DND-41 (cell line): ENCODE data around the gene SRGAP3.

Source experiments
- ATAC-seq: fragments of 200-7000 bp; cut with Tn5 transposase; 3 replicates; pipeline ENCODE4 v1.9.1; 2021; ENCODE audit warnings: low read depth; ENCODE audit not compliant: insufficient read depth
- DNase-seq: peaks from one replicate; pipeline ENCODE4 v3.0.0-alpha.2; 2020
- H2AFZ ChIP-seq: 2 replicates; pipeline ENCODE4 v1.6.0; 2012; ENCODE audit warnings: low read depth, low read length
- H3K27ac ChIP-seq: 2 replicates; pipeline ENCODE4 v1.5.1; 2012; ENCODE audit warnings: low read length, inconsistent platforms
- H3K27me3 ChIP-seq: fragments of 200-600 bp; sonication (generic); 2 replicates; pipeline ENCODE4 v1.6.0; 2012; ENCODE audit warnings: low read length, mild to moderate bottlenecking, inconsistent platforms; ENCODE audit not compliant: insufficient read depth, poor library complexity
- H3K36me3 ChIP-seq: 2 replicates; pipeline ENCODE4 v1.5.1; 2012; ENCODE audit warnings: low read length, inconsistent platforms; ENCODE audit not compliant: insufficient read depth
- H3K4me1 ChIP-seq: 2 replicates; pipeline ENCODE4 v1.5.1; 2012; ENCODE audit warnings: mild to moderate bottlenecking, low read length; ENCODE audit not compliant: insufficient read depth
- H3K4me2 ChIP-seq: 2 replicates; pipeline ENCODE4 v1.6.0; 2012; ENCODE audit warnings: mild to moderate bottlenecking, moderate library complexity, low read length, inconsistent platforms; ENCODE audit not compliant: insufficient read depth
- H3K4me3 ChIP-seq, 2 experiments: fragments of 200-600 bp in 1 of 2; shearing (Covaris generic) in 1 of 2; 2 replicates each; pipeline ENCODE4 v1.5.1; 2012 to 2016; ENCODE audit warnings: inconsistent platforms in 2 of 2, low read length in 2 of 2, mild to moderate bottlenecking in 2 of 2, low read depth in 1 of 2, moderate library complexity in 1 of 2
- H3K79me2 ChIP-seq: 2 replicates; pipeline ENCODE4 v1.6.0; 2012; ENCODE audit warnings: low read length, inconsistent platforms; ENCODE audit not compliant: insufficient read depth
- H3K9ac ChIP-seq: 2 replicates; pipeline ENCODE4 v1.6.0; 2012; ENCODE audit warnings: low read depth, mild to moderate bottlenecking, inconsistent platforms, low read length, moderate library complexity
- H3K9me3 ChIP-seq: 2 replicates; pipeline ENCODE4 v1.5.1; 2012; ENCODE audit warnings: low read length, moderate library complexity, mild to moderate bottlenecking, inconsistent platforms; ENCODE audit not compliant: insufficient read depth, severe bottlenecking
- H4K20me1 ChIP-seq: 2 replicates; pipeline ENCODE4 v1.6.0; 2012; ENCODE audit warnings: low read length; ENCODE audit not compliant: insufficient read depth
- CTCF ChIP-seq: IDR thresholded peaks from 2 replicates; pipeline ENCODE4 v1.5.1; 2012; ENCODE audit warnings: borderline replicate concordance, low read length, moderate library complexity, mild to moderate bottlenecking; ENCODE audit not compliant: poor library complexity, severe bottlenecking; ENCODE audit errors: extremely low read depth
- EZH2 ChIP-seq: IDR thresholded peaks from 3 replicates; pipeline ENCODE4 v1.6.1; 2012; ENCODE audit warnings: borderline replicate concordance, low read depth, mild to moderate bottlenecking, moderate library complexity, low read length, inconsistent platforms; ENCODE audit not compliant: severe bottlenecking

Gene SRGAP3

DNA sequence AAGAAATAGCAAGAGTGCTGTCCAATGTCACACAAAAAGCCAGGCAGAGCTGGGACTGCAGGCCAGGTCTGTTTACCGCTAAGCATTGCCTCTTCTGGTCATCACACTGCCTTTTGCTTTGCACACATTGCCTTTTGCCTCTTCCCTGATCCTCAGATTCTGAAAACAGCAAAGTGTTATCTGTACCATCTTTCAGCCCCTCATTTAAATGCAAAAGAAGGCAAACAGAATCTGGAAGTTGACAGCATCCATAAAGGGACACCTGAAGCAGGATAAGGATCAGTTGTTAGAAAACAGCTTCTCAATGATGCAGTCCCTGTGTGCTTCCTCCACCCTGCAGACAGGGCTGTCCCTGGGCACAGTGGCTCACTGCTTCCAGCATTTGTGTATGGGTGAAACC lies 179.5 kb downstream of the SRGAP3 start:
- no peak overlapping the region for H3K27ac ChIP-seq
- DNase-seq: no peak
- no peaks in the 10 kb centered on the region for H3K36me3 ChIP-seq
- no peaks in the 10 kb centered on the region for H4K20me1 ChIP-seq
- no peak overlapping the region for H3K4me3 ChIP-seq
- H3K79me2 ChIP-seq: no peaks in the 10 kb centered on the region
- TF ChIP-seq CTCF: no peak
- H3K9ac ChIP-seq: no peak overlapping the region
- no peak overlapping the region for H3K4me2 ChIP-seq
- H3K9me3 ChIP-seq: no peaks in the 10 kb centered on the region
- H3K27me3 ChIP-seq: no peaks in the 10 kb centered on the region
- H3K4me1 ChIP-seq: no peaks in the 10 kb centered on the region
- no peak for ATAC-seq
- no peak overlapping the region for H2AFZ ChIP-seq

- Histone ChIP-seq H3K79me2 (no peaks in the 10 kb centered on the region), H3K4me3 (no peak overlapping the region), H3K27me3 (no peaks in the 10 kb centered on the region), H3K36me3 (no peaks in the 10 kb centered on the region), H4K20me1 (no peaks in the 10 kb centered on the region), H2AFZ (no peak overlapping the region), H3K9me3 (no peaks in the 10 kb centered on the region), H3K27ac (no peak overlapping the region), H3K4me2 (no peak overlapping the region), H3K4me1 (no peaks in the 10 kb centered on the region), H3K9ac (no peak overlapping the region)
- ATAC-seq: no peak
- no peak for DNase-seq
- no peak for TF ChIP-seq EZH2
- no peak for TF ChIP-seq CTCF
Observed at GRCh38 chr3:9068051-9068450, 181.4 kb downstream of the SRGAP3 start.

DNA sequence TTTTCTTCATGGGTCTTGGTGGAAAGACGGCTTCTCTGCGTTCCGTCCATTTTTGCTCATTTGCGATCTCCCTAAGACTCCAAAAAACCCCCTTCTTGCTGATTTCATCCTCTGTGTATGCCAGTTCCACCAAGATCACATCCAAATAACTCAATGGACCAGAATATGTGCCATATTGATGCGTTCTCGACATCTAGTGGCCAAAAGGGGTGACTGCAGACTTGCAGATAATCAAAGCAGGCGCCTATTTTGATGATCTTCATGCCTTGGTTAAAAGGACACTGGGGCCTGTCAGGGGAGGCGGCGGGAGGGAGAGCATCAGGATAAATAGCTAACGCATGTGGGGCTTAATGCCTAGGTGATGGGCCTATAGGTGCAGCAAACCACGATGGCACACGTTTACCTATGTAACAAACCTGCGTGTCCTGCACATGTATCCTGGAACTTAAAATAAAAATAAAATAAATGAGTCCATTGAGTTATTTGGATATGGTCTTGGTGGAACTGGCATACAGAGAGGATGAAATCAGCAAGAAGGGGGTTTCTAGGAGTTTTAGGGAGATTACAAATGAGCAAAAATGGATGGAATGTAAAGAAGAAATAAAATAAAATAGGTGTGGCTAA lies 182.0 kb downstream of the SRGAP3 start:
- no peaks in the 10 kb centered on the region for H4K20me1 ChIP-seq
- H3K27me3 ChIP-seq: no peaks in the 10 kb centered on the region
- no peak overlapping the region for H3K4me3 ChIP-seq
- no peak overlapping the region for H3K4me2 ChIP-seq
- H3K9ac ChIP-seq: no peak overlapping the region
- H3K79me2 ChIP-seq: no peaks in the 10 kb centered on the region
- H3K27ac ChIP-seq: no peak overlapping the region
- peaks cover 4% of the 10 kb centered on the region for H3K9me3 ChIP-seq
- ATAC-seq (peak; percentile 73), DNase-seq (peak; percentile 36)
- H3K4me1 ChIP-seq: no peaks in the 10 kb centered on the region
- TF ChIP-seq CTCF (peak; percentile 85), EZH2 (no peak)
- H3K36me3 ChIP-seq: no peaks in the 10 kb centered on the region
- no peak overlapping the region for H2AFZ ChIP-seq

DNA sequence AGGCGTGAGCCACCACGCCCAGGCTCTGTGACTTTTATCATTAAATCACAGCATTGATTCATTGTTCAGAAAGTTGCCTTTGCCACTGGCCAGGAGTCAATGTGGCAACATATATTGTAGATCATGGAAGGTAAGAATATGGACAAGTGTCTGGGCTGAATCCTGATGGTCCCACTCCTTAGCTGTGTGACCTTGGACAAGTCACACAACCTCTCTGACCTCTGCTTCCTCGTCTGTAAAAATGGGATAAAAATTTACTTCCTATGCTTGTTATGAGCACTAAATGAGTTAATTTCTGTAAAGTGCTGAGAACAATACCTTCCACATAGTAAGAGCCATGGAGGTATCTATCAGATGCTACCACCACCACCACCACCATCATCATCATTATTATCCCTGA lies 182.7 kb downstream of the SRGAP3 start:
- H3K4me3 ChIP-seq: no peak overlapping the region
- no peak overlapping the region for H3K27ac ChIP-seq
- H3K79me2 ChIP-seq: no peaks in the 10 kb centered on the region
- no peak overlapping the region for H3K4me2 ChIP-seq
- DNase-seq (no peak), ATAC-seq (no peak)
- H3K4me1 ChIP-seq: no peaks in the 10 kb centered on the region
- H3K36me3 ChIP-seq: no peaks in the 10 kb centered on the region
- no peaks in the 10 kb centered on the region for H3K27me3 ChIP-seq
- H2AFZ ChIP-seq: no peak overlapping the region
- H3K9me3 ChIP-seq: peaks cover 4% of the 10 kb centered on the region
- no peak for TF ChIP-seq CTCF
- no peak for TF ChIP-seq EZH2
- H3K9ac ChIP-seq: no peak overlapping the region
- H4K20me1 ChIP-seq: no peaks in the 10 kb centered on the region
